ENCODE data around the gene NDUFS6.

NDUFS6 gene

DNA sequence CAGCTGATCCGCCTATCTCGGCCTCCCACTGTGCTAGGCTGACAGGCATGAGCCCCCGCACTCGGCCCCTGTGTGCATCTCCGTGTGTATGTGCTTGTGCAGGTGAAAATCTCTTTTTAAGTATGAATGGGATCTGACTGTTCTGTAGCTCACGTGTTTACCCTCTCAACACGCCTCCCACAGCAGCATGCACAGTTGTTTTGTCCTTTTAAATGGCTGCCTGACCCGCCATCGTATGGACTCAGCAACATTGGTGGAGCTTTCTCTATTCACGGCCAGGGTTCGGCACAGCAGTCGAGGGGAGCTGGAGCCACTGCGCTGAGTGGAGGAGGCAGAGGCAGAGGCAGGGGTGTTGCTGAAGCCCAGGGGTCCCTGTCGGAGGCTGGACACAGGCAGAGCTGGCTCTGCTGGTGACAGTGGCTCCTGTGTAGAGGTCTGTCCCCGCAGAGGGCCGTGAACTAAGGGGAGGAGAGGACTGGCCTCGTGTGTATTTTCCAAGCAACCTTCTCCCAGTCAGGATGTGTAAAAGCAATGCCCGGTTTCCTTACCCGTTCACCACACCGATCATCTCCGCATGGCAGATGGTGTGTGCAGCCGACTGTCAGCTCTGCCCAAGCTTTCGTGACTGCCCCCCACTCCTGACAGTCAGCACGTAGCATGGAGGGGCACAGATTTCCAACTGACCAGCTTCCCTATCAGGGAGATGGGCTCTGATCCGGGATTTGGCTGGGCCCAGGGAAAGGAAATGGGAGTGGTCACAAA lies 38.9 kb upstream of the NDUFS6 start:
- Mint-ChIP-seq H3K27me3 (peaks cover 23% of the 10 kb centered on the region), H3K4me3 (no peak overlapping the region), H3K27ac (no peak overlapping the region), H3K36me3 (no peaks in the 10 kb centered on the region), H3K4me1 (no peaks in the 10 kb centered on the region), H3K9me3 (peaks cover 7% of the 10 kb centered on the region)
- no peak for DNase-seq
- CTCF ChIA-PET: interaction anchor here (1.1 to 2.2 kb wide), 2 partner anchors 40 to 238 kb away, joined by 3 to 5 read pairs; no protein-coding TSS in a partner anchor

DNA sequence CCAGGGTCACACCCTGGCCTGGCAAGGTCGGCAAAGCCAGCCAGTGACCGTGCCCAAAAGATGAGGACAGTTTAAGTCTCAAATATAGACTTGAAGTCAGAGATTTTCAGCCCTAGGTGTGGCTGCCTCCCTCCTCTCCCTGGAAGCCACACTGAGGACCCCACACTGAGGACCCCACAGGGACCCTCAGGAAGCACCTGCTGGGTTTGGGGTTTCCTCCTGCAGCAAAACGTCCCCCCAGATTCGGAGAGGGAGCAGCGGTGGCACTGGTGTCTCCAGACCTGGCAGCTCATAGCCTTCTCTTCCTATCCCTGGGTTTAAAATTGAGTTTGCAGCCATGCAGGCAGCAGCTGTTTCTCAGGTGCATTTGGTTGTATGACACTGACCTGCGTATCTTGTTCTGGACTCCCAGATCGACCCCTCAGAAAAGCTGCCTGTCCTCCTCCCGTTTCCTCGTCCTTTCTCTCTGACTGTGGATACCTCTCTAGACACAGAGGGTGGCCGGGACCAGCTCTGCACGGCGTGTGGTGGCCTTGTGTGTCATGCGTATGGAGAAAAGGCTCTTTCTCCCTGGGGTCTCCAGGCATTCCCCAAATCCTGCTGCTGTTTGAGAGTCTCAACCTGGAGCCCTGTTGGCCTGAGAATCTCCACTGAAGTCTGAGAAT lies 38.2 kb upstream of the NDUFS6 start:
- H3K36me3 Mint-ChIP-seq: no peaks in the 10 kb centered on the region
- H3K4me3 Mint-ChIP-seq: no peak overlapping the region
- peaks cover 20% of the 10 kb centered on the region for H3K27me3 Mint-ChIP-seq
- CTCF ChIA-PET: interaction anchor here (0.7 to 2.2 kb wide), 6 partner anchors 40 to 276 kb away, joined by 3 to 5 read pairs (median 3); no protein-coding TSS in a partner anchor
- no peaks in the 10 kb centered on the region for H3K4me1 Mint-ChIP-seq
- no peak overlapping the region for H3K27ac Mint-ChIP-seq
- no peak for DNase-seq
- peaks cover 7% of the 10 kb centered on the region for H3K9me3 Mint-ChIP-seq

DNA sequence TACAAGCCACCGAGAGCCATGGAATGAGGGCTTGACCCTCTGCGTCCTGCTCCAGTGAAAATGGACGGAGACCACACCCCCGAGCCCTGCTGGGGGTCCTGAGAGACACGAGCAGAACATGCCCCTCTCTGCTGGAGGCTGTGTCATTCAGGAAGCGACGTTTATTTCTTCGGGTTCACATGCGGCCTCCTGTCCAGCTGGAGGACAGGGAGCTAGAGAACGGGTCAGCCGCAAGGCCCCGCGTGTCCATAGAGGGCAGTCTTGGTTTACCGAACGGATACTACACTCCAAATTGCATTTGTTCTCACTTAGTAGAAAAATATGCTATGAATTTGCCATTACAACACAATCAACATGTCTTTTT lies 37.7 kb upstream of the NDUFS6 start:
- H3K27me3 Mint-ChIP-seq: peaks cover 20% of the 10 kb centered on the region
- peaks cover 4% of the 10 kb centered on the region for H3K9me3 Mint-ChIP-seq
- peak; percentile 62 for DNase-seq
- no peak overlapping the region for H3K27ac Mint-ChIP-seq
- no peaks in the 10 kb centered on the region for H3K36me3 Mint-ChIP-seq
- CTCF ChIA-PET: interaction anchor here (0.6 to 2.2 kb wide), 6 partner anchors 39 to 276 kb away, joined by 3 to 5 read pairs (median 3); no protein-coding TSS in a partner anchor
- H3K4me1 Mint-ChIP-seq: no peaks in the 10 kb centered on the region
- no peak overlapping the region for H3K4me3 Mint-ChIP-seq

DNA sequence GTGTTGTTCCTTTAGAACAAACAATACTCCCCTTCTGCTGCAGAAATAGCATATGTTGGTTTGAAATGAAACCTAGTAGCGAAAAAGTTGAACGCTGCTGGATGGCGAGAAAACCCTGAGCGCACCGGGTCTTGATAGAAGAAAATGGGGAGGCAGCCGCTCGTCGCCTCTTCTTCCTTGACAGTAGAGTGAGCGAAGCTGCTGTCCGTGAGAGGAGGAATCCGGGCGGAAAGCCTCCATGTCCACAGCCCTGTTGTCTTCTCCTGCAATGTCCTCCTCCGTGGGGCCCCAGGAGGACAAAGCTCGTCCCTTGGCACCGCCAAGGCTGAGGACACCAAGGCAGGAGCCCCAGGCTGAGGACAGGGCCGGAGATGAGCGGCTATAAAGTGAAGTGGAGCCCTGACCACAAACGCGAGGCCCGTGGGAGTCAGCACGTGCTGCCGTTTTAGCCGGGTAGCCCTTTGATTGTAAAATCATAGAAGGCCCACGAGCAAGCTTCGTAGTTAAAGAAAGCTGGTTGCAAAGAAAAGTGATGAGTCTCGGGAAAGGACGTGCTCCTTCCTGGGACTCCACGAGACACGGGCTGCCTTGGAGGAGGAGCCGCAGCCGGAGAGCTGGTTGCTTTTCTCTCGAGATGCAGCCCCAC lies 37.1 kb upstream of the NDUFS6 start:
- Mint-ChIP-seq H3K27ac (no peak overlapping the region), H3K27me3 (peaks cover 20% of the 10 kb centered on the region), H3K9me3 (no peaks in the 10 kb centered on the region), H3K4me3 (no peak overlapping the region), H3K36me3 (no peaks in the 10 kb centered on the region), H3K4me1 (no peaks in the 10 kb centered on the region)
- CTCF ChIA-PET: interaction anchor here (0.6 to 2.2 kb wide), 5 partner anchors 38 to 275 kb away, joined by 3 to 5 read pairs (median 3); no protein-coding TSS in a partner anchor
- DNase-seq: peak; percentile 7

DNA sequence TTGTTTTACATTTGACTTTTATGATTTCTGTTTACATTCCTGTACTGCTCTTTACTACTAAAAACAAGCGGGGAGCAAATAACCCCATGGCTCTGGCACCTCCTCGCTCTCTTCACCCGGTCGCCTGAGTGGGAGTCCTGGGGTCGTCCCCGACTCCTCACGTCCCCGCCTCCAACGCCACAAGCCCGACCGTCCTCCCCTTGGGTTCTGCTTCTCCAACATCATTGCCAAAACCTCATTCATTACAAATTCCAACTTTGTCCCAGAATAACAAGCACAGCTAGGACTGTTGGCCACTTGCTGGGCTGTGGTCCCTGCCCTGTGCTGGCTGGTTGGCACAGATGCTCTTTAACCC lies 36.6 kb upstream of the NDUFS6 start:
- Mint-ChIP-seq H3K27ac (no peak overlapping the region), H3K4me3 (no peak overlapping the region), H3K9me3 (no peaks in the 10 kb centered on the region), H3K4me1 (no peaks in the 10 kb centered on the region), H3K36me3 (no peaks in the 10 kb centered on the region), H3K27me3 (peaks cover 20% of the 10 kb centered on the region)
- CTCF ChIA-PET: interaction anchor here (1.9 kb wide), 1 partner anchor 275 kb away, joined by 4 read pairs; no protein-coding TSS in a partner anchor
- peak; percentile 1 for DNase-seq

DNA sequence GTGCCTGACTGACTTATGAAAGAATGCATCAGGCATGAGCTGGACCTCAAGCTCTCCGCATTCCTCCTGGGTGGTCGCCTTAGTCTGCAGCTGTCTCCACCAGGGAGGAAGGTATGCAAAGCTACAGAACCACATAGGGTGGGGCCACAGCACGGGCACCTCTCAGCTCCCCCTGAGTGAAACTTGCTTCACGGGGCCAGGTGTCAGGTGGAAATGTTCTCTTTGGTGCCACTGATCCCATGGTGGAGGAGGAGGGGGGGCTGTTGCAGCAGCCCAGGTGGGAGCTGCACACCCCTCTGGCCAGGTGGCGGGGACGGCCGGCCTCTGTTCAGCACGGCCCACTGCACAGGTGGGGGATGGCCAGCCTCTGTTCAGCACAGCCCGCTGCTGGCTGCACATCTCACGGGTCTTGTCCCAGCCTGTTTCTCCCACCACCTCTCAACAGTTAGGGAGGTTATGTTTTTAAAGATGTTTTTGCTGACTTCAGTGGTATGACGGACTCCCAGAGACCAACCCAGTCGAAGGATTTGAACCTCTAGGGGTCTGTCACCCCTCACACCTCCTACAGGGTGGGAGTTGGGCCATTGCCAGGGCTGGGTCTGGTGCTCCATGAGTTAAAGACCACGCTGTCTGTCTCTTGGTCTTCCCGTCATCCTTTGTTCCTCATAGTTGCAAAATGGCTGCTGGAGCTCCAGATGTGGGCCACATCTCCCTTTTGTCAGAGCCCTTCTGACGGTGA lies 35.9 kb upstream of the NDUFS6 start:
- H3K27ac Mint-ChIP-seq: no peak overlapping the region
- peaks cover 21% of the 10 kb centered on the region for H3K27me3 Mint-ChIP-seq
- CTCF ChIA-PET: interaction anchor here (0.9 kb wide), 1 partner anchor 34 kb away, joined by 5 read pairs; no protein-coding TSS in a partner anchor
- no peak overlapping the region for H3K4me3 Mint-ChIP-seq
- DNase-seq: peak; percentile 17
- H3K9me3 Mint-ChIP-seq: no peaks in the 10 kb centered on the region
- H3K36me3 Mint-ChIP-seq: no peaks in the 10 kb centered on the region
- H3K4me1 Mint-ChIP-seq: no peaks in the 10 kb centered on the region

DNA sequence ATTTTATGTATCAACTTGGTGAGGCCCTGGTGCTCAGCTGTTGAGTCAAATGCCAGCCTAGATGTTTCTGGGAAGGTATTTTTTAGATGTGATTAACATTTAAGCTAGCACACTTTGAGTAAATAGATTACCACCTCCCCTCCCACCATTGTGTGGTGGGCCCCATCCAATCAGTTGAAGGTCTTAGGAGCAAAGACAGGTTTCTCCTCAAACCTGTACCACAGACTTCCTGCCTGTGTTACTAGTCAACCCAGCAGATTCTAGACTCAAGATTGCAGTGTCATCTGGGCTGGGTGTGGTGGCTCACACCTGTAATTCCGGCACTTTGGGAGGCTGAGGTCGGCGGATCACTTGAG lies 35.3 kb upstream of the NDUFS6 start:
- peak; percentile 14 for DNase-seq
- Mint-ChIP-seq H3K27me3 (peaks cover 23% of the 10 kb centered on the region), H3K36me3 (no peaks in the 10 kb centered on the region), H3K27ac (no peak overlapping the region), H3K4me3 (no peak overlapping the region), H3K9me3 (no peaks in the 10 kb centered on the region), H3K4me1 (no peaks in the 10 kb centered on the region)
- CTCF ChIA-PET: interaction anchor here (0.9 kb wide), 1 partner anchor 33 kb away, joined by 5 read pairs; no protein-coding TSS in a partner anchor

DNA sequence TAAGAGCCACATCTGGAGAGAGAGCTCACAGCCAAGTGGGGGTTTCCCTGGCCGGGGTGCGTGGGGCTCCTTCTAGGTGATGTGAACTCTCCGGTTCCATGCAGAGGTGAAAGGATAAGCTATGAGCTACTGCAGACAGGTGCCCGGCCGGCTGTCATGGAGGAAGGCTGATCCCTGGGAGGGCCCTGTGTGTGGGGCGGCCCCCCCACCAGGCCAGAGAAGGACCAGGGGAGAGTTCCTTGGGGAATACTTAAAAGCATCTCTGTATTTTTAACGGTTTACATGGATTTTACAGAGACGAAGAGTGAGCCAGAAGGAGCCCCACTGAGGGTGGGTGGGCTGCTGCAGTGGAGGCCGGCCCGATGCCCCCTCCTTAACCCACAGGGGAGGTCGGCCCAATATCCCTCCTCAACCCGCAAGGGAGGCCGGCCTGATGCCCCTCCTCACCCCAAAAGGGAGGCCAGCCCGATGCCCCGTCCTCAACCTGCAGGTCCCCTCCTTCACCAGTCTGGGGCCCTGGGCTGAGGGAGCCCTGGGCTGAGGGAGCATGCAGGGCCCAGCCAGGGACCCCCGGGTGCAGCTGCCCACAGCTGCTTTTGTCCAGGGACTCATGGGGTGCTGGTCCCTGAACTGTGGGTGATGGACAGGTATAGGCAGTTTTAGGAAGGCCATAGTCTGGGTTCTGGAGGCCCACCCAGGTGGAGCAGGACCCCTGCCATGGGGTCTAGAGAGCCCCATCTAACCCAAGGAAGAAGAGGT lies 33.5 kb upstream of the NDUFS6 start:
- H3K4me1 Mint-ChIP-seq: no peaks in the 10 kb centered on the region
- H3K4me3 Mint-ChIP-seq: no peak overlapping the region
- no peak overlapping the region for H3K27ac Mint-ChIP-seq
- no peaks in the 10 kb centered on the region for H3K9me3 Mint-ChIP-seq
- DNase-seq: no peak
- H3K36me3 Mint-ChIP-seq: no peaks in the 10 kb centered on the region
- CTCF ChIA-PET: no interaction called here
- H3K27me3 Mint-ChIP-seq: peaks cover 33% of the 10 kb centered on the region

DNA sequence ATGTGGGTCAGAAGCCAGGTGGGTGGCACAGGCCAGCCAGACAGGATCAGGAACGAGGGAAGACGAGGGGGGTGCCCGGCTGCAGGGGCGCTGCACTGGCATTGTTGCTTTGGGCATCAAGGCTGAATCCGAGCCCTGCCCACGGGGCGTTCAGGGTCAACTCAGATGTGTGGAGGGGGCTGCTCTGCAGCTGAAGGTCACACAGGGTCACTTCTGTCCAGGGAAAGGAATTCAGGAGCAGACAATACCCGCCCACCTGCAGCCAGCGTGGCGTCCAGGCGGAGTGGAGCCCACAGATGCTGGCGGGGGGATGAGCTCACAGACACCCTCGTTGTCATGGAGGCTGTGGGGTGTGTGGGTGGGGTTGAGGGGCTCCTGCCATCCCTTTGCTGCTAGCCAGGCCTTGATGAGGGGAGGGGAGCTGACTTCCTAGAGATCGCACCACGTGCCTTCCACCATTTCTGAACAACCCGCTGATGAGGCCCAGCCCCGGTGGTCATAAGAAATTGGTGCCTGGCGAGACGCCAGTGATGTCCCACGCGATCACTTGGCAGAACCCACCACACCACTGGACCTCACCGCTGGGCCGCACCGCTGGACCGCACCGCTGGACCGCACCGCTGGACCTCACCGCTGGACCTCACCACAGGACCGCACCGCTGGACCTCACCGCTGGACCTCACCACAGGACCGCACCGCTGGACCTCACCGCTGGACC lies 32.8 kb upstream of the NDUFS6 start:
- Mint-ChIP-seq H3K9me3 (no peaks in the 10 kb centered on the region), H3K27me3 (peaks cover 32% of the 10 kb centered on the region)

DNA sequence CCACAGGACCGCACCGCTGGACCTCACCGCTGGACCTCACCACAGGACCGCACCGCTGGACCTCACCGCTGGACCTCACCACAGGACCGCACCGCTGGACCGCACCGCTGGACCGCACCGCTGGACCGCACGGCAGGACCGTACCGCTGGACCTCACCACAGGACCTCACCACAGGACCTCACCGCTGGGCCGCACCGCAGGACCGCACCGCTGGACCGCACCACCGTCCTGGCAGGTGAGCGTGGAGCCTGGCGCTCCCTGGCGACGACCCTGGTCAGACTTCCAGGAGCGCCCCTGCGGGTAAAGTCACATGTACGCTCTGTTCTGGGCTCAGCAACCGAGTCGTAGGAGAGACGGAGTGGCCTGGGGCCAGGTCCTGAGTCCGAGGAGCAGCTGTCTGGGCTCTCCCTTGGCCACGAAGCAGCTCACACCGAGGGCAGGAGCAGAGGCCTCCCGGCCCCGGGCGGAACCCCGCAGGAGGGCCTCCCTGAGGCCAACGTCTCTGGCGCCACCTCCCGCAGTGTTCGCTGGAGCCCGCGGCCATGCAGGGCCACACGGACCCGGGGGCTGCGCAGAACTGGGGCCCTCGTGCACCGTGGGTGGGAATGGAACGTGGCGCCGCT lies 32.1 kb upstream of the NDUFS6 start:
- Mint-ChIP-seq H3K4me3 (no peak overlapping the region), H3K36me3 (no peaks in the 10 kb centered on the region), H3K9me3 (no peaks in the 10 kb centered on the region), H3K27me3 (peaks cover 29% of the 10 kb centered on the region), H3K27ac (no peak overlapping the region), H3K4me1 (no peaks in the 10 kb centered on the region)
- CTCF ChIA-PET: no interaction called here
- DNase-seq: no peak

More for the DNA sequence above, 32.8 kb upstream of the NDUFS6 start:
- no peak overlapping the region for H3K4me3 Mint-ChIP-seq
- no peaks in the 10 kb centered on the region for H3K4me1 Mint-ChIP-seq
- no peak for DNase-seq
- no peak overlapping the region for H3K27ac Mint-ChIP-seq
- CTCF ChIA-PET: no interaction called here
- H3K36me3 Mint-ChIP-seq: no peaks in the 10 kb centered on the region

DNA sequence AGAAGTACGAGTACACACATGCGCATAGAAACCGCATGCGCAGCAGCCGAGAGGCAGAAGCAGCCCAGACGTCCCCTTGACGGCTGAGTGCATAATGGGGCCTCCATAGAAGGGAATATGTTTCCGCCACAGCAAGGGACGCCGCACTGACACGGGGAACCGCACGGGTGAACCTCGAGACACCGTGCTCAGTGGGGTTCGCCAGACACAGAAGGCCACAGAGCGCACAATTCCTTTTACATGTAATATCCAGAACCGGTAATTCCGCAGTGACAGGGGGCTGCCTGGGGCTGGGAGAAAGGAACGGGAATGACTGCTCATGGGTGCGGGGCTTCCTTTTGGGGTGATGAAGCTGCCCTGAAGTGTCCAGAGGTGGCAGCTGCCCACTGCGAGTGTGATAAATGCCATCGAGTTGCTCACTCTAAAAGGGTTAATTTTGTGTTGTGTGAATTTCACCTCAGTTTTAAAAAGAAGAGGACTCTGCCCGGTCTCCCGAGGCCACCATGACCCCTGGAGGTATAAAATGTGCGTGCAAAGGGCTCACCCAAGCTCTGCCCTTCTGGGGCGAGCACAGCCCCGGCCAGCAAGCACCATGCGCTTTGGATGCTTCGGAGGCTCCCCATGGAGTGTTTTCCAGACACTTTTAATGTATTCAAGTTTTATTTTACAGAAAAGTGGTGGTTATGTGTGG lies 31.3 kb upstream of the NDUFS6 start:
- CTCF ChIA-PET: no interaction called here
- Mint-ChIP-seq H3K36me3 (no peaks in the 10 kb centered on the region), H3K4me1 (no peaks in the 10 kb centered on the region), H3K4me3 (no peak overlapping the region), H3K27me3 (peaks cover 26% of the 10 kb centered on the region), H3K9me3 (no peaks in the 10 kb centered on the region), H3K27ac (no peak overlapping the region)
- DNase-seq: no peak

DNA sequence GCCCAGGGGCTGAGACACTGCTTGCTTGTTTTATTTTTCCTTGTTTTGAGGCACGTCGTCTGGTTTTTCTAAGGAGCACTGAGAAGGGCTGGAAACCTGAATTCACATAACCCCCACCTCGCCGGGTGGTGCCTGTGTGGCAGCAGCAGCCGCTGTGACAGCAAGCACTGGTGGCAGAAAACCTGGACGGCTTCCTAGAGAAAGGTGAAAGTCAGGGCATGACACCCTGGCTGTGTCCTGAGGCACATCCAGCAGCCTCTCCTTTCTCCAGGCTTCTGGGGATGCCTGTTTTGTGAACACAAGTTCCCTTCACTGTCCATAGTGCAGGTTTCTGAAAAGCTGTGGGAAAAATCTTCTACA lies 30.8 kb upstream of the NDUFS6 start:
- DNase-seq: no peak
- CTCF ChIA-PET: no interaction called here
- no peaks in the 10 kb centered on the region for H3K9me3 Mint-ChIP-seq
- no peaks in the 10 kb centered on the region for H3K36me3 Mint-ChIP-seq
- H3K4me3 Mint-ChIP-seq: no peak overlapping the region
- H3K27ac Mint-ChIP-seq: no peak overlapping the region
- no peaks in the 10 kb centered on the region for H3K4me1 Mint-ChIP-seq
- peaks cover 24% of the 10 kb centered on the region for H3K27me3 Mint-ChIP-seq
